Cardiac muscle cell (in vitro differentiated cells and primary cell): Measurements from ENCODE around the gene TSKU. TPM values are rescaled to one million over a fixed set of nuclear protein-coding genes. Genes with fewer than 3 reads are reported as not detected.

Experiments used
- DNase-seq, 2 donors: peaks; one replicate each; pipeline versions ENCODE4 v3.0.0 to v3.0.0-alpha.2; 2010 to 2017; ENCODE audit warnings: low read depth in 1 of 2, low spot score in 1 of 2
- H3K27ac ChIP-seq: fragments of 200-600 bp; sonication (generic); 2 replicates; pipeline ENCODE4 v1.5.1; 2016
- H3K27me3 ChIP-seq: fragments of 200-600 bp; sonication (generic); 2 replicates; pipeline ENCODE4 v1.6.0; 2016; ENCODE audit warnings: control low read depth
- H3K36me3 ChIP-seq: fragments of 200-600 bp; sonication (generic); 2 replicates; pipeline ENCODE4 v1.5.1; 2016; ENCODE audit warnings: control low read depth
- H3K4me1 ChIP-seq: fragments of 200-600 bp; sonication (generic); 2 replicates; pipeline ENCODE4 v1.8.1; 2017; ENCODE audit warnings: low read depth, mild to moderate bottlenecking, mixed run types
- H3K4me3 ChIP-seq: fragments of 200-600 bp; sonication (generic); 2 replicates; pipeline ENCODE4 v1.5.1; 2016; ENCODE audit warnings: mild to moderate bottlenecking
- H3K9me3 ChIP-seq: fragments of 200-600 bp; sonication (generic); 2 replicates; pipeline ENCODE4 v1.5.1; 2017; ENCODE audit warnings: low read depth, mild to moderate bottlenecking, control low read depth
- polyA plus RNA-seq: library from polyadenylated mRNA; unstranded; fragments of >200 nt; fragmentation: Nextera tagmentation; extraction: Ambion mirVana; gene quantifications from 2 replicates; pipeline ENCODE4 v1.2.1, GENCODE V29; 2016
- total RNA-seq: library from RNA; depleted of rRNA; stranded (reverse); fragments of >200 nt; gene quantifications from 2 replicates; pipeline ENCODE4 v1.2.3, GENCODE V29; 2016
- TF ChIP-seq, protein P1 (sequence below): IDR thresholded peaks from 2 replicates; pipeline ENCODE4 v1.5.1; 2012; ENCODE audit warnings: low read depth, mild to moderate bottlenecking, low read length

Gene TSKU
- total and polyA plus RNA-seq, 2 experiments from 2014 or later, result 33.4 to 33.6 TPM

DNA sequence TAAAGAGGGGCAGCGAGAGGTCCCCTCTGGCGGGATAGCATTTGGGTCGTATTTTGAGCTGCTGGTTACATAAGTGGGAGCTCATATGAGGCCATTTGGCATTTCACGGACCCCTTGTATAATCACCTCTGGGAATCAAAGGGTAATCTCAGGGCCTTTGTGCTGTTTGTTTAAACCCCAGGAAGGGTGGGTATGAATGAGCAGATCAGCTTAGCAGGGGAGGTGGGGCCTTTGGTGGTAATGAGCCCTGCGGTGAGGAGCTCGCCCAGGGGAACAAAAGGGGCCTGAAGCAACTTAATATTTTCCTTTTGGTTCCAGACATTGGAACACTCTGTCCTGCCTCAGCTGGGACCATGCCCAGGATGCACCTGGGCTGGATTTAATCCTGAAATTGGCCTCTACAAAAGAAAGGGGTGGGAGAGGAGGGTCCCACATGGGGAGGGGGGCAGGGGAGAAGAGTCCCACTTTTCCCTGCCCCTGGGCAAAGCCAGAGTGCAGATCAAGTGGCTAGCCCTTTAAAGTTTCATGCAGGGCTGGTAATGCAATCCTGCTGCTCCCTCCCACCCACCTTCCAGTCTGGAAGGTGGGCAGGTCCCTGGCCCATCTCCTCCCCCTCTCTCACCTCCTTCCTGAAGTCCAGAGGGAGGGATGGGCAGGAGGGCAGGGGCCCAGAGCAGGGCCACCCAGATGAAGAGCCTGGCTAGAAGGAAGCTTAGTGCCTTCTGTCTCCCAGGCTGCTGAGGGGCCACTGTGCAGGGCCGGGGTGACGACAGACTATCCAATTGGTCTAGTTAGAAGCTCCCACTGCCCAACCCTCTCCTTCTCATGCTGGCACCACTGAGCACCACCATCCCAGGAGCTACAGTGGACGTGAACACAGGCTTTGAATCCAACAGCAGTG is 10.5 kb downstream of the TSKU start:
- peak overlapping the region; percentile 55 for H3K27ac ChIP-seq
- DNase-seq, result no peak
- TF ChIP-seq, protein P1, sequence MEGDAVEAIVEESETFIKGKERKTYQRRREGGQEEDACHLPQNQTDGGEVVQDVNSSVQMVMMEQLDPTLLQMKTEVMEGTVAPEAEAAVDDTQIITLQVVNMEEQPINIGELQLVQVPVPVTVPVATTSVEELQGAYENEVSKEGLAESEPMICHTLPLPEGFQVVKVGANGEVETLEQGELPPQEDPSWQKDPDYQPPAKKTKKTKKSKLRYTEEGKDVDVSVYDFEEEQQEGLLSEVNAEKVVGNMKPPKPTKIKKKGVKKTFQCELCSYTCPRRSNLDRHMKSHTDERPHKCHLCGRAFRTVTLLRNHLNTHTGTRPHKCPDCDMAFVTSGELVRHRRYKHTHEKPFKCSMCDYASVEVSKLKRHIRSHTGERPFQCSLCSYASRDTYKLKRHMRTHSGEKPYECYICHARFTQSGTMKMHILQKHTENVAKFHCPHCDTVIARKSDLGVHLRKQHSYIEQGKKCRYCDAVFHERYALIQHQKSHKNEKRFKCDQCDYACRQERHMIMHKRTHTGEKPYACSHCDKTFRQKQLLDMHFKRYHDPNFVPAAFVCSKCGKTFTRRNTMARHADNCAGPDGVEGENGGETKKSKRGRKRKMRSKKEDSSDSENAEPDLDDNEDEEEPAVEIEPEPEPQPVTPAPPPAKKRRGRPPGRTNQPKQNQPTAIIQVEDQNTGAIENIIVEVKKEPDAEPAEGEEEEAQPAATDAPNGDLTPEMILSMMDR, result no peak

DNA sequence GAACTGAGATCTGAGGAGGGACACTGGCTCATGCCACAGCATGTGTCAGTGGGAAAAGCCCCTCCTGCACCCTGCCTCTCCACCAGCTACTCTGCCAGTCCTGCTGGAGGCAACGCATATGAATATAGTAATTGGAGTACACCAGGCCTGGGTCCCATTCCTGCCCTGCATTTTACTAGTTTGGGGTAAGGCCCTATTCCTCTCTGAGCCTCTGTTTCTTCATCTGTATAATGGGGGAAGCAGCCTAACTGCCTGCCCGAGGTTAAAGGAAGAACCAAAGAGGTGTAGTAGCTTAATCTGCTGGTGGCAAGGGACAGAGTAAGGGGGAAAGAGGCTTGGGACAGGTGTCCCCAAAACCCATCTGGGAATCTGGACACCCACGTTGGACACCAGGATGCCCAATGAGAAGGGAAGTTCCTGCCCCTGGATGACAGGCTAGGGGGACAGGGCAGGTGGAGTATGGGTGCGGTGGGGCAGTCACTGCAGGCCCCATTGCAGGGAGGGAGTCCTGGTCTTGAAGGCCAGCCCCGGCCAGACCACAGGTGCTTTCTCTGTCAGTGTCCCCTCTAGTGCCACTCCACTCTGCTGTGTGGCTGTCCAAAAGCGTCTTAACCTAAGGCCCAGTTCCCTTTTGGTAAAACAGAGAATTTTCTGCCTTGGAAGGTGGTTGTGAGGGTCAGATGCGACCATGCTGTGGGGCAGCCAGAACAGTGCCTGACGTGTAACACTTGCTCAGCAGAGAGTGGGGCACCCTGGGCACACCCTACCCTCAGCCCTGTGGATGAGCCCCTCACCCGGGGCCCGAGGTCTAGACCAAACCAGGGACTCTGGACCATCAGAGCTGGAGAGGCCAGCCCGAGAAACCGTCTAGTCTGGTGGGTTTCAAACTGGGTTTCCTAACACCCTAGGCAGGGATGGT is 11.5 kb downstream of the TSKU start:
- DNase-seq, result no peak
- Histone ChIP-seq H3K4me1 (peaks cover 12% of the 10 kb centered on the region), H3K9me3 (no peaks in the 10 kb centered on the region), H3K36me3 (peaks cover 6% of the 10 kb centered on the region), H3K27ac (no peak overlapping the region), H3K27me3 (no peaks in the 10 kb centered on the region), H3K4me3 (no peak overlapping the region)
- TF ChIP-seq, protein P1, result no peak

More for the DNA sequence above, 10.5 kb downstream of the TSKU start:
- H3K36me3 ChIP-seq, result peaks cover 6% of the 10 kb centered on the region
- peaks cover 12% of the 10 kb centered on the region for H3K4me1 ChIP-seq
- H3K4me3 ChIP-seq, result no peak overlapping the region
- H3K27me3 ChIP-seq, result no peaks in the 10 kb centered on the region
- H3K9me3 ChIP-seq, result no peaks in the 10 kb centered on the region

DNA sequence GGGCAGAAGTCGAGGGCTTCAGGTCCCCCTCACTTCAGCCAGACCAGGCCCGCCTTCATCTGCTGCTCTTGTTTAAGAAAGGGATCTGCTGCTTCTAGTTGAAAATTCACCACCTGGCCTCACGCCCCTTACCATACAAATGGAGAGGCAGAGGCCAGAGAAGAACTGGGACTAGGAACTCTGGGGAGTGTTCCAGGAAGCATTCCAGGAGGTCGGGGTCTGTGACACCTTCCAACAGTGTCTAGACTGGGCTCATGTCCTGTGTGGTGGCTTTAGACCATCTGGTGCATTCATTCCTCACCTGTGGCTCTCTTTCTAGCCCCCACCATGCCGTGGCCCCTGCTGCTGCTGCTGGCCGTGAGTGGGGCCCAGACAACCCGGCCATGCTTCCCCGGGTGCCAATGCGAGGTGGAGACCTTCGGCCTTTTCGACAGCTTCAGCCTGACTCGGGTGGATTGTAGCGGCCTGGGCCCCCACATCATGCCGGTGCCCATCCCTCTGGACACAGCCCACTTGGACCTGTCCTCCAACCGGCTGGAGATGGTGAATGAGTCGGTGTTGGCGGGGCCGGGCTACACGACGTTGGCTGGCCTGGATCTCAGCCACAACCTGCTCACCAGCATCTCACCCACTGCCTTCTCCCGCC is 12.3 kb downstream of the TSKU start:
- Histone ChIP-seq H3K36me3 (peaks cover 6% of the 10 kb centered on the region), H3K27ac (no peak overlapping the region), H3K4me1 (peaks cover 12% of the 10 kb centered on the region), H3K27me3 (no peaks in the 10 kb centered on the region), H3K4me3 (no peak overlapping the region), H3K9me3 (no peaks in the 10 kb centered on the region)
- DNase-seq, result no peak
- TF ChIP-seq, protein P1, result no peak

DNA sequence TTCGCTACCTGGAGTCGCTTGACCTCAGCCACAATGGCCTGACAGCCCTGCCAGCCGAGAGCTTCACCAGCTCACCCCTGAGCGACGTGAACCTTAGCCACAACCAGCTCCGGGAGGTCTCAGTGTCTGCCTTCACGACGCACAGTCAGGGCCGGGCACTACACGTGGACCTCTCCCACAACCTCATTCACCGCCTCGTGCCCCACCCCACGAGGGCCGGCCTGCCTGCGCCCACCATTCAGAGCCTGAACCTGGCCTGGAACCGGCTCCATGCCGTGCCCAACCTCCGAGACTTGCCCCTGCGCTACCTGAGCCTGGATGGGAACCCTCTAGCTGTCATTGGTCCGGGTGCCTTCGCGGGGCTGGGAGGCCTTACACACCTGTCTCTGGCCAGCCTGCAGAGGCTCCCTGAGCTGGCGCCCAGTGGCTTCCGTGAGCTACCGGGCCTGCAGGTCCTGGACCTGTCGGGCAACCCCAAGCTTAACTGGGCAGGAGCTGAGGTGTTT is 12.8 kb downstream of the TSKU start:
- H3K36me3 ChIP-seq, result peaks cover 6% of the 10 kb centered on the region
- no peak overlapping the region for H3K4me3 ChIP-seq
- H3K4me1 ChIP-seq, result peaks cover 12% of the 10 kb centered on the region
- TF ChIP-seq, protein P1, result no peak
- no peaks in the 10 kb centered on the region for H3K9me3 ChIP-seq
- DNase-seq, result no peak
- no peaks in the 10 kb centered on the region for H3K27me3 ChIP-seq
- H3K27ac ChIP-seq, result no peak overlapping the region
